Measurements from ENCODE around the gene OR12D1.
"Not testable (repeated sequence)": the region's sequence is repeated elsewhere in the genome, so short reads cannot be mapped to it uniquely, and the experiment has no call there.

Gene OR12D1

DNA sequence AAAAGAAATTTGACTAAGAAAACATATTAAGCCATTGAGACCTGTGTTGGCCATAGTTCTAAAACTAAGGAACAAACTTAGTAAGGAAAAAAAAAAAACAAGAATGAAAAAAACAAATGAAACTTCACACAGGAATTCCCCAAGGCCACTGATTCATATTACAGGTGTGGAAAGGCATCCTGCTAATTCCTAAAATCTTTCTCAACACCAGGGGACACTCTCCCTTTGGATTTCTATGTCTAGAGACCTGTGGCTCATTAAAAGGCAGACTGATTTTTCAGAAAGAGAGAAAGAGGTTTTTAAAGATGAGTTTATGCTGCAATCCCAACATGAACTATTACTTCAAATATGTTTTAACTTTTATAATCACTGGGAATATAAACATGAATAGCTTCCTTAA is at the start of gene OR12D1:
TSS of gene OR12D1 (plus strand) at position 341 of the 400 bp plus-strand sequence.
- no peak for DNase-seq

DNA sequence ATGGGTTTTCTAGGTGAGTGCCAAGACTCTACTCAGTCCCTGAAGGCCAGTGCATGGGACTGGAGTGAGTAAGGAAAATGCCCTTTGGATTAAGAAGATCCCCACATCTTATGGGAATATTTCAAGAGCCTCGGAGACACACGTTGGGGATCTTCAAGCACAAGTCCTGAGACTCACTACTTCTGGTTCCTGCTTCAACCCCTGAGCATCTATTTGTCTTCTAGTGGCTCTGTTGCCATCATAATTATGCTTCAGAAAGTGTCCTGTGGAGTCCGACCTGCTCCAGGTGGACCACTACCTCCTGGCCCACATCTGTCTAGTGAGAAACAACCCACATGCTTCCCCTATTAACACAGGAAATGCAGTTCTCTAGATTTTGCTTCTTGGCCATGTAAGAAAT is 46.0 kb upstream of the OR12D1 start, which contains the start of gene OR5V1:
TSS of gene OR5V1 (minus strand) at position 101 of the 400 bp plus-strand sequence. CDS start 12,670 bp downstream, outside the sequence.
- DNase-seq: no peak

DNA sequence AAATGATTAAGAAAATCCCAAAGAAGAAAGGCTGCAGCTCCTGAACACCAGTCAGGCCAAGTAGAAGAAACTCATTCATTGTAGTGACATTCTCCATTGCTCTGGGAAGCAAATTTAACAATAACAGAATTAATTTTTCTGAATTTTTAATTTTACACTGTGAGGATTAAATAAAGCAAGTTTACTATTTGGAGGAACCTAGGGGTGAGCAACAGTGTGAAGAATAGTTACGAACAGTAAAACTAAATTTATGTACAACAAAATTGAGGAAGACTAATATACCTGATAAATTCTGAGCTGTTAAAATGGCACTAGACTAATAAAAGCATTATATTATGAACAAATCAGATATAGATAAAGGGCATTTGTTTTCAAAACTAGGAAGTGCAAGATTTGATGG is 39.5 kb upstream of the OR12D1 start, which contains the start of gene OR12D3:
TSS of gene OR12D3 (minus strand) at position 101 of the 400 bp plus-strand sequence. CDS start at position 97, 4 bp downstream.
- no peak for DNase-seq

DNA sequence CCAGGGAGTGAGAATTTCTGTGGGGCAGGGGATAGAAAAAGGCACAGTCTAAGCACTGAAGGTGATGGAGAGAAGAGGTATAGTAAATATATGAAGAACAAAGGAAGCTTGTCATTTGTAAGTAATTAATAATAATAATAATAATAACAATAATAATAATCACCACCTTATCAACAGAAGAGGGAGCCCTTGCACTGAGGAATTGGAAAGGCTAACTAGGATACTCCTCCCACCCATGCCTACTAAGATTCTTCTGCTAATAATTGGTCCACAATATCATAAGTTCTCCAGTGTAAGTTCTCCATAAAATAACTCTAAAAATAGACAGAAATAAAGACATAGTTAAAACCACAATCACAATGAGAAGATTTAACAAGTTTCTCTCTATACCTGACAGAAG is 38.7 kb upstream of the OR12D1 start:
- no peak for DNase-seq

DNA sequence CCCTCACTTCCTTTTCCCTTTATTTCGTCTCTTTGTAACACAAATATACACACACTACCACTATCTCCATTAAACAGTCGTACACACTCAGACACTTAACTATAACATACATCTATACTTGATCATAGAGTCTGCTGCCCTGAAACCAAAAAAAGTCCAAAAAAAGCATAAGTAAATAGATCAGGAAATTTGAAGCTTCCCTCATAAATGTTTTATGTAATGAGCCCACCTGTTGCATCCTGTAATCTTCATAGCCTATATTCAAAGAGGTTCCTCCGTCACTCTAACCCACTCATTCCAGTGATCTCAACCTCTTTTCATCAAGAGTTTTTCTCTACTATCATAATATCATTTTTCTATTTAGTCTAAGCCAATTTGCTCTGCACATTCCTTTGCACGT is 26.2 kb upstream of the OR12D1 start:
- no peak for DNase-seq

DNA sequence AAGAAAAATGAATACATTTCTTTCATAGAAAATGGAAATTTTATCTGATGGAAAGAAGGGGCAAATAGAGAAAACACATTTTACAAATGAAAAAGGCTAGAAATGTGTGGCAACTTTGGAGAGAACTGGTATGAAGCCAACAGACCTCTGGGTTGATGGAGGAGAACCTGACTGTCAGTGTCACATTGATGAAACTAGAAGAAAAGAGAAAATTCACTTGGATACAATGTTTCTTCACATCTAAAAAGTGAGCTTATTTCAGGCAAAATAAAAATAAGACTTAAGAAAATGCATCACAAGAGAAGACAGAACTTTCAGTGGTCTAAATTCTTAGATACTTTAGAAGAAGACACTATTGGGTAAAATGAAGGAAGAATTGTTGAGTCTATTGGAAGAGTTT is 19.4 kb upstream of the OR12D1 start, which contains the start of gene OR12D2:
TSS of gene OR12D2 (plus strand) at position 301 of the 400 bp plus-strand sequence. CDS start 1,069 bp downstream, outside the sequence.
- DNase-seq: no peak

DNA sequence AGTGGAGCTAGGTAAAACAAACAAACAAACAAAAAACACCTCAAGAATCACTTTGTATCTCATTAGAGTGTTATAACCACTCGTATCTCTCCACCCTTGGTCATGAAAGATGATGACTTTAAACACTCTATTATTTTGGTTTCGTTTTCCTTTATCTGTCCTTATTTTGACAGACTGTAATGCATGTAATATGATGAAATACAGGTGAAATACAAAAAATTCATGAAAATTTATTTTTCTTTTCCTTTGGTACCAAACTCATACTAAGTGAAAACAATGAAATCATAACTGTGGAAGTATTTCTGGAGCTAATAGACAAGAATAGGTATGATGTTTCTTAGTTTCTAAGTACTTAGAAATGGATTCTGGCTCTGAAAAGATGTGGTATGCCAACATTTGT is 15.2 kb upstream of the OR12D1 start:
- DNase-seq: no peak

DNA sequence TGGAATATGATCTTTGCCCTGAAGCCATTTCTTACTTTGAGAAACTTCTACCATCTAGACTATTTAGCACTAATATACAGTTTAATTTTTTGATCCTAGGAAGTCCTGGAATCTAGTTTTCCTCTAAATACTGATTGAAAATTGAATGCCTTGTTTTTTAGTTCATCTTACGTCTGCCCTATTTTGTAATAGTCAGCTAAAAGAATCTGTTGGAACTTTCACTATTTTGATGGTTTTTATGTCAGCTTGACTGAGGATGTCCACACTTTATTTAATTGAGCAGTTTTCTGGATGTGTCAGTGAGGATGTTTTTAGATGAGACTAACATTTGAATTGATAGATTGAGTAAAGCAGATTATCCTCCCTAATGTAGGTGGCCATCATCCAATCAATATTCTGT is 10.9 kb upstream of the OR12D1 start:
- no peak for DNase-seq

DNA sequence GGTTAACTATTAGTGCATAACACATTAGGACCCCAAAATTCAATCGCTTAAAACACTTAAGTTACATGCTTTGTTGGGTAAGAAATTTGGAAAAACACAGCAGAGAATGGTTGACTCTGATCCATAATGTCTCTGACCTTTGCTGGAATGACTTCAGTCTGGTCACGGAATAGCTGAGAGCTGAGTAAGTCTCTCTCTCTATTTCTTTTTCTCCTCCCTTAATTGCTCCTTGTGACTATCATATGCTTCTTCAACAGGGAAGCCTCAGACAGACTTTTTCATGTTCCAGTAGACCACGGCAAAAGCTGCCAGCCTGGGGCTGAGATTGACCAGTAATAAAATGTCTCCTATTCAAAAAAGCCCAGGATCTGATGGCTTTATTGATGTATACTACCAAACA is 4.8 kb downstream of the OR12D1 start:
- DNase-seq: no peak

DNA sequence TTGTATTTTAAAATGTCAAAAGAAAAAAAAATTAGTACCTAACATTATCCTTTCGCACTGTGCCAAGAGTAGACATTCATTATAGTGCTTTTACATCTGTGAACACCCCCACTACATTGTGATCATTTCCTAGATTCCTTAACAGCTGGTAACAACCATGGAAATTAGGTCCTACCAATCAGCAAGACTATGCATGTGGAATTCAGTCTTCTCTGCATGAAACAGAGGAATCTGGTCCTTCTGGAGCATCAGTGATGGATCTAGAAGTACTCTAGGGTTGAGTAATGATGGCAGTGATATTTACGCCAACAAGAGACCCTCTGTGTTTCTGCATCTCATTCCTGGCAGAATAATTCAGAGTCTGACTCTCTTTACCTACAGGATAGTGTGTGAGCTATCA is 9.4 kb downstream of the OR12D1 start:
- no peak for DNase-seq

DNA sequence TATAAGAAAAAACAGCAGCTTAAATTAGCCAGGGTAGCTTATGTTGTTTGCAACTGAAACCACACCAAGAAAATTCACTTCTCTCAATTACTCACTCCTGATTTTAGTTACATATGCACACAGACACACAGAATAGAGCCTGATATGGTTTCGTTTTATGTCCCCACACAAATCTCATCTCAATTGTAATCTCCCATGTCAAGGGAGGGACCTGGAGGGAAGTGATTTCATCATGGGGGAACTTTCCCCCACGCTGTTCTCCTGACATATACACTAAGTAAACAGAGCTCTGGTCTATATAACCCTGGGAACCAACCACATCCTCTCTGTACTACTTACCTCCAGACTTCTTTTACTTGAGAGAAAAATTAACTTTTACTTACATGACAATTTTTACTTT is 9.8 kb downstream of the OR12D1 start:
- no peak for DNase-seq

DNA sequence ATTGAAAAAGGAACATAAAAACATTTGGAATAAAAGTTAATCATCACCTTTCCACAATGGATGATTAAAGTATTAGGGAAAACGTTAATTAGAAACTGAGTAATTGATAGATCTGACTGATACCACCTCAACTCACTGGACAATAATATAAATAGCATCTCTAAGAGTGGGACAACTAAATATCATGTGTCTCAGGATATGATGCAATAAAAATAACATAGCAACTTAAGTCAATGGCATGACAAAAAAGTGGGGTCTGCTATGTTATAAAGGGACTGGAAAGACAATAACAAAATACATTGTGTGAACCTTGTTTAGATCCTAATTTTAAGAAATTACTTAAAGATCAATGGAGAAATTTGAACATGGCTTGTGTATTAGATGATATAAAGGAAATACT is 10.3 kb downstream of the OR12D1 start:
- no peak for DNase-seq

DNA sequence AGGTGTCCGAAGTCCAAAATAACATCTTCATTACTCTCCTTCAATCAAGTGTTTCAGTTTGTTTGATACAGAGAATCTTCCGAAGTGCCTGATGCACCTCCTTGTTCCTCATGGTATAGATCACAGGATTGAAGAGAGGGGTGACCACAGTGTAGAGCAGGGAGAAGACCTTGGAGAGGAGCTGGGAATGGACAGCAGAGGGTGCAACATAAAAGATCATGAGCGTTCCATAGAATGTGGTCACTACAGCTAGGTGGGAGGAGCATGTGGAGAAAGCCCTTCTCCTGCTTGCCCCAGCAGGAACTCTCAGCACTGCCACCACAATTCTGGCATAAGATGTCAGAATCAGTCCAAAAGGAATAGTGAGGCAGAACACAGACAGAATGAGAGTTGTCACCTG is 11.9 kb downstream of the OR12D1 start:
- no peak for DNase-seq

DNA sequence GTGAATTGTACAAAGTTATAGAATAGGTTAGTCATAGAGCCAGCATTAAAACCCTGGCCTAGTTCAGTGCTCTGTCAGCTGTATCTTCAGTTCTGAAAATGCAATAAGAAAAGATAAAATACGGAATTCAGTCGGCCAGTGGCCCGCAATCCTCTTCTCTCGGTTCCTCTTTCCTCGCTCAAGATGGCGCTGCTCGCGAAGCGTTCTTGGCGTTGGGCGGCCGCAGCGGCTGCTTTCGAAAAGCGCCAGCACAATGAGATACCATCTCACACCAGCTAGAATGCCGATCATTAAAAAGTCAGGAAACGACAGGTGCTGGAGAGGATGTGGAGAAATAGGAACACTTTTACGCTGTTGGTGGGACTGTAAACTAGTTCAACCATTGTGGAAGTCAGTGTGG is 22.0 kb downstream of the OR12D1 start:
- not testable (repeated sequence) for DNase-seq

DNA sequence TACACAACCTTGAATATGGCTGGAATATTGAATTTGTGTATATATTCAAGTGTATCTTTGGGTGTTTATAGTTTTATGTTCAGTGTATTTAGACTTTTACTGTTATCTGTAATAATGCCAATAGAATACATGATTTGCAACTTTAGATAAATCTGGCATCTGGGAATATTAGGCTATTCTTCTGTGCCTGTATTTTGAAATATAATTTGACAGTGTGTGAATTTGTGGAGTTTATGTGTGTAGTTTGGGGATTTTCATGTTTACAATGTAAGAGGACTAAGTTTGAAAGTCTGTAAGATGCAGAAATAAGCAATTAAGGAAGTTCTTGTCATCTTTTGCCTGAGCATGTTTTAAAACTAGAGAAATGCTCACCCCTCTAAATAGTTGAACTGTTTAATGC is 24.3 kb downstream of the OR12D1 start, which contains the start of gene OR10C1:
TSS of gene OR10C1 (plus strand) at position 301 of the 400 bp plus-strand sequence. CDS start 710 bp downstream, outside the sequence.
- no peak for DNase-seq

DNA sequence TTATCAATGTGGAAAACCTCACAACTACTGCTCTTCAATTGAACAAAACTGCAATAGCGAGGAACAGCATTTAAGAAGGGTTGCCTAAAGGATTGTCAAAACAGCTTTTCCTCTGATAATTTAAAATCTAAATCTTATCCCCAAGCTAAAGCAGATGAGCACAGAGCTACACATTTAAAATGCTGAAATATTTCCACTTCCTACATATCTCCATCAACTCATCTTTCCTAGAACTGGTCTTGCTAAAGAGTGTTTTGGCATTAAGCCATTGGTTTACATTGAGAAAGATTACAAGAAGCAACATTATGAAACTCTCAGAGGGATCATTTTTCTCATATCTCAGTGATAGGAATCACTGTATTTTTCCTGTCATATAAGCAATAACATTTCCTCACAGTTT is 28.0 kb downstream of the OR12D1 start:
- no peak for DNase-seq

DNA sequence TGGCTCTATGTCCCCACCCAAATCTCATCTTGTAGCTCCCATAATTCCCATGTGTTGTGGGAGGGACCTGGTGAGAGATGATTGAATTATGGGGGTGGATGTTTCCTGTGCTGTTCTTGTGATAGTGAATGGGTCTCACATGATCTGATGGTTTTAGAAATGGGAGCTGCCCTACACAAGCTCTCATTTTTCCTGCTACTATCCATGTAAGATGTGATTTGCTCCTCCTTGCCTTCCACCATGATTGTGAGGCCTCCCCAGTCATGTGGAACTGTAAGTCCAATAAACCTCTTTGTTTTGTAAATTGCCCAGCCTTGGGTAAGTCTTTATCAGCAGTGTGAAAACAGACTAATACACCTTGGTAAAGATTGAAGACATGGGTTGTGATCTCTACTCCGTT is 29.3 kb downstream of the OR12D1 start:
- not testable (repeated sequence) for DNase-seq

DNA sequence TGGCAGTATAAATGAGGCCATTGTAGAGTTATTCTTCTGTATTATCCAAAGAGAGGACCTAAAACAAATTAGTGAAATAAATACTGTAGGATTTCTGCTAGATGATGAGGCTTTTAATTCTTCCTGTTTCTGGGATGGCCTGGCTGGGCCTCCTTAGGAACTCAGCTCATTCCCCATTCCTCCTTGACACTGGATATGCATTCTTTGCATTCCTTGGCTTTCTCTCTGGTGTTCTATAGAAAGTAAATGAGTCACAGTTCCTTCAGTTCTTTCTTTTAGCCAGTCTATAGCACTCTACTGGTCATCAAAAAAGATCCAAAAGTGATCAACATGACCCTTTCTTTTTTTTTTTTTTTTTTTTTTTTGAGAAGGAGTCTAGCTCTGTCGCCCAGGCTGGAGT is 32.9 kb downstream of the OR12D1 start:
- DNase-seq: no peak

DNA sequence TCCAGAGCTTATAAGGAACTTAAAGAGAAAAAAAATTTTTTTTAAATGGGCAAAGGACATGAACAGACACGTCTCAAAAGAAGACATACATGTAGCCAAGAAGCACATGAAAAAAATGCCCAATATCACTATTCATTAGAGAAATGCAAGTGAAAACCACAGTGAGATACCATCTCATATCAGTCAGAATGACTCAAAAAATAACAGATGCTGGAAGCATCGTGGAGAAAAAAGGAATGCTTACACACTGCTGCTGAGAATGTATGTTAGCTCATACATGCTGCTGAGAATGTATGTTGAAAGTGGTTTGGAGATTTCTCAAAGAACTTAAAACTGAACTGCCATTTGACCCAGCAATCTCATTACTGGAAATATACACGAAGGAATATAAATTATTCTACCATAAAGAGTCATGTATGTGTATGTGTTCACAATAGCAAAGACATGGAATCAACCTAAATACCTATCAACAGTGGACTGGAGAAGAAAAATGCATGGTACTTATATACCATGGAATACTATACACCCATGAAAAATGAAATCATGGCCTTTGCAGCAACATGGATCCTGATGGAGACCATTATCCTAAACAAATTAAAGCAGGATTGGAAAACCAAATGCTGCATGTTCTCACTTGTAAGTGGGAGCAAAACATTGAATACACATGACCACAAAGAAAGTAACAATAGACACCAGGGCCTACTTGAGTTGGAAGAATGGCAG is 36.9 kb downstream of the OR12D1 start:
- no peak for DNase-seq

DNA sequence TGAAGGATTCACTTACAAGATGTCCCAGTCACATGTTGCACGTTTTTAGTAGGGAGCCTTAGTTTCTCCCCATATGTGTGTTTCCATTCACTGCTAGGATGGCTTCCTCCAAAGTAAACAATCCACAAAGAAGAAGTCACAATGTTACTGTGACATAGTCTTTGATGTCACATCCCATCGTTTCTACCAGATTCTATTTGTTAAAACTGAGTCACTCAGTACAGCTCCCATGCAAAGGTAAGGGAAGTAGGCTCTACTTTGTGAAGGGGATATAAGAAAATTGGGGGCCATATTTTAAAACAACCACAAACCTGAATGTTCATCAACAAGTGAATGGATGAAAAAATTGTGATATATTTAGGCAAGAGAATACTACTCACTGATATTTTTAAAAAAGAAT is 42.2 kb downstream of the OR12D1 start, which contains the start of the genes OR11A1 and OR2H1:
TSS of gene OR11A1 (minus strand) at position 101 of the 400 bp plus-strand sequence. CDS start 29,430 bp downstream, outside the sequence.
TSS of gene OR2H1 (plus strand) at position 185 of the 400 bp plus-strand sequence. CDS start 4,615 bp downstream, outside the sequence.
- DNase-seq: no peak

DNA sequence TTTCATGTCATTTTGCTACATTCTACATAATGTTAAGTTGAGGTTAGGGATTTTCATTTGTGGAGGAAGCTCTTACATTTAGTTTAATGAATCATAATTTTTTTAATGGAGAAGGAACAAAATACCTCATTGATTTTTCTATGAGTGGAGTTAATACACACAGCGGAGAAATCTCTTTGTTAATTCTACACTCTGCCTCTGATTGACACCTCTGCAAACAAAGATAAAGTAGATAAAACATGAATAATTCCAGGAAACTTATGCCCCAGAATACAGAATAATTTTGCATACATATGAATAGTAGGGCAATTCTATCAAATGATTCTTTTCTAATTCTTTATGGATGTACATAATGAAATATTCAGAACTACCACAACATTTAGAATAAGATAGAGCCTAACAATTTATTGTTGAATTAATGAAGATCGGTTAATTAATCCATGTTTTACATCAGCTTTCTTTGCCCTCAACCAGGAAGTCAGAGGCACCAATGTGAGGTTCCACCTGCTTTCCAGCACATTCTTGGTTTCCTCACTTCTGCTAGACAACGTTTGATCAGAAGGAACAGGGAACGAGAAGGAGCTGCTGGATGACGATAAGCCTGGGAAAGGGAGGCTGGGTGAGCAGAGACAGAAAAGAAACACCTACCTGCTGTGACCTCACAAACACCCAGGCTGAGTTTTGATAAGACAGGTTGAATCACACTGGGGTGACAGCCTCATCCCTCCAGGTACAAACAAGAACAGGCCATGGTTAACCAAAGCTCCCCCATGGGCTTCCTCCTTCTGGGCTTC is 46.5 kb downstream of the OR12D1 start:
- no peak for DNase-seq

DNA sequence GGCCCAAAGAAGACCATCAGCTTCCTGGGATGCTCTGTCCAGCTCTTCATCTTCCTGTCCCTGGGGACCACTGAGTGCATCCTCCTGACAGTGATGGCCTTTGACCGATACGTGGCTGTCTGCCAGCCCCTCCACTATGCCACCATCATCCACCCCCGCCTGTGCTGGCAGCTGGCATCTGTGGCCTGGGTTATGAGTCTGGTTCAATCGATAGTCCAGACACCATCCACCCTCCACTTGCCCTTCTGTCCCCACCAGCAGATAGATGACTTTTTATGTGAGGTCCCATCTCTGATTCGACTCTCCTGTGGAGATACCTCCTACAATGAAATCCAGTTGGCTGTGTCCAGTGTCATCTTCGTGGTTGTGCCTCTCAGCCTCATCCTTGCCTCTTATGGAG is 47.3 kb downstream of the OR12D1 start:
- no peak for DNase-seq

DNA sequence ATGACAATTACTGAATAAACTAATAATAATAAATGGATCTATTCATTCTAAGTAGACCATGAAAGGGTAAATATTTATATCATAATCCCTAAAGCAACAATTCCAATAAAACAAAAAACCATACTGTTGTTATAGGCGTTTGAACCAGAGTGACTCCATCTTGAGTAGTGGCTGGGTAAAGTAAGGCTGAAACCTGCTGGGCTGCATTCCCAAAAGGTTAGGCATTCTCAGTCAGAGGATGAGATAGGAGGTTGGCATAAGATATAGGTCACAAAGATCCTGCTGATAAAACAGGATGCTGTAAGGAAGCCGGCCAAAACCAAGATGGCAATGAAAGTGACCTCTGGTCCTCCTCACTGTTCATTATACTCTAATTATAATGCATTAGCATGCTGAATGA is 50.6 kb downstream of the OR12D1 start:
- no peak for DNase-seq

DNA sequence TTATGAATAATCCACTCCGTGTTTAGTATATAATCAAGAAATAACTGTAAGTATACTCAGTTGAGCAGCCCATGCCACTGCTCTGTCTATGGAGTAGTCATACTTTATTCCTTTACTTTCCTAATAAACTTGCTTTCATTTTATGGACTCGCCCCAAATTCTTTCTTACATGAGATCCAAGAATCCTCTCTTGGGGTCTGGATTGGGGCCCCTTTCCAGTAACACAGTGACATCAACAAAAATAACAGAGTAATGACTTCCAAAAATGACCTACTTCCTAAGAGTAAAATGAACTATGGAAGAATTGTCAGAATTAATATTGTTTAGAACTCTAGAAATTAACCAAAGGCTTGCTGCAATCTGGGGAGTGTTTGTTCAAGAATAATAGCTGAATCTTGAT is 51.1 kb downstream of the OR12D1 start:
- no peak for DNase-seq
